Measurements from ENCODE around the gene TMEM269. TPM values are rescaled to one million over a fixed set of nuclear protein-coding genes. Genes with fewer than 3 reads are reported as not detected.

TMEM269 gene
- total and polyA plus RNA-seq, 7 donors: 0.04 TPM; not detected in 6

GRCh38 chr1:42786097-42786496 is 1.3 kb downstream of the TMEM269 start:
- peaks cover 0 to 11% (median 11%) of the 10 kb centered on the region in 4 donors for H3K4me1 ChIP-seq
- H3K27ac ChIP-seq: no peak overlapping the region
- H3K9me3 ChIP-seq: no peaks in the 10 kb centered on the region
- H3K27me3 ChIP-seq: no peaks in the 10 kb centered on the region
- H3K4me3 ChIP-seq: no peak overlapping the region
- DNase-seq: no peak
- H3K36me3 ChIP-seq: peaks cover 0 to 6% (median under 1%) of the 10 kb centered on the region in 4 donors
- TF ChIP-seq EP300 (IDR thresholded peaks at IDR 0.05) (no peak), CTCF (IDR thresholded peaks at IDR 0.05) (no peak), POLR2A (IDR thresholded peaks at IDR 0.05) (no peak), POLR2AphosphoS5 (IDR thresholded peaks at IDR 0.05) (no peak)
- 88 to 95% methylated on average over 5 of the region's 5 CpGs for WGBS, 2 donors
- intact Hi-C loops (cut with DNase I): no loop called here

DNA sequence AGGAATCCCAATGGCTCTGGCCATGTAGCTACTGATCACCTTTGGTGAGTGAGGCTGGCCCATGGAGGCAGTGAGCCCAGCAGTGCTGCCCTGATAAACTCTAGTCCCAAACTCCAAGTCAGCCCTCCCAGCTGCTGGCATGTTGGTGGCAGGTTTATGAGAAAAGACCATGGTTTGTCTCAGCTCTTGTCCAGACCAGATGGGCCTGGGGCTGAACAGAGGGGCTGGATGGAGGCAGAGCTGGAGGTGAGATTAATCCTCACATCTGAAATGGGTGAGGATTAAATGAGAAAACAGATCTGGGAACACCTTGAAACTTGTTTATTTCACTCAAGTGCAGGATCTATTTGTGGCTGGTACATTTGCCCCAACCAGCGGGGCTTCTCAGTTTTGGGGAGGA is 3.2 kb downstream of the TMEM269 start:
- no peak for DNase-seq
- no peak overlapping the region for H3K27ac ChIP-seq
- intact Hi-C loops (cut with DNase I): no loop called here
- TF ChIP-seq POLR2A (IDR thresholded peaks at IDR 0.05) (no peak), CTCF (IDR thresholded peaks at IDR 0.05) (no peak), EP300 (IDR thresholded peaks at IDR 0.05) (no peak), POLR2AphosphoS5 (IDR thresholded peaks at IDR 0.05) (no peak)
- no peaks in the 10 kb centered on the region for H3K9me3 ChIP-seq
- H3K36me3 ChIP-seq: no peaks in the 10 kb centered on the region
- no peak overlapping the region for H3K4me3 ChIP-seq
- H3K27me3 ChIP-seq: no peaks in the 10 kb centered on the region
- H3K4me1 ChIP-seq: peaks cover 0 to 11% (median 11%) of the 10 kb centered on the region in 4 donors
- 99 to 100% methylated on average over 1 of the region's 1 CpG for WGBS, 2 donors

GRCh38 chr1:42793824-42794223 is 9.0 kb downstream of the TMEM269 start:
- Histone ChIP-seq H3K27me3 (no peaks in the 10 kb centered on the region), H3K9me3 (no peaks in the 10 kb centered on the region), H3K4me1 (no peaks in the 10 kb centered on the region), H3K36me3 (no peaks in the 10 kb centered on the region), H3K27ac (peak overlapping the region in 1 of 4 donors; percentile 17), H3K4me3 (no peak overlapping the region)
- intact Hi-C loops (cut with DNase I): no loop called here
- DNase-seq: no peak
- TF ChIP-seq POLR2A (IDR thresholded peaks at IDR 0.05) (no peak), EP300 (IDR thresholded peaks at IDR 0.05) (no peak), CTCF (IDR thresholded peaks at IDR 0.05) (no peak), POLR2AphosphoS5 (IDR thresholded peaks at IDR 0.05) (no peak)
- 87 to 89% methylated on average over 2 of the region's 2 CpGs for WGBS, 2 donors

DNA sequence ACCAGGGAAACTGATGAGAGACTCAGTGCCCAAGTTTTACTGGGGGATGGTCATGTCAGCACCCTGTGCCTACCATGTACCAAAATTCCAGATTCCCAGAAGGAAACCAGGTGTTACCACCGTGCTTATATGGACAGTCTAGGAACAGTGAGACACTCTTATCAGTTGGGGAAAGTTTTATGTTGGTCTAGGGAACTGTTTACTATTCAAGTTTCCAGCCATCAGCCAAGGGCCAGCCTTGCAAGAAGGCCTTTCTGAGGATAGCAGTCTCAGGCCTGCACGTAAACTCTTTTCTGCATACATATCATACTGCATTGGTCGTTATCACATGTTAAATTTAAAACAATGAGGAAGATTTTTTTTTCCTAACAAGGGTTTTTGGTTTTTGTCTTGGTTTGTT is 12.6 kb downstream of the TMEM269 start:
- no peaks in the 10 kb centered on the region for H3K36me3 ChIP-seq
- H3K4me1 ChIP-seq: no peaks in the 10 kb centered on the region
- DNase-seq: no peak
- H3K4me3 ChIP-seq: no peak overlapping the region
- 60 to 81% methylated on average over 3 of the region's 3 CpGs for WGBS, 2 donors
- intact Hi-C loops (cut with DNase I): no loop called here
- H3K9me3 ChIP-seq: no peaks in the 10 kb centered on the region
- TF ChIP-seq POLR2A (IDR thresholded peaks at IDR 0.05): no peak
- TF ChIP-seq CTCF (IDR thresholded peaks at IDR 0.05): no peak
- no peak for TF ChIP-seq EP300 (IDR thresholded peaks at IDR 0.05)
- TF ChIP-seq POLR2AphosphoS5 (IDR thresholded peaks at IDR 0.05): no peak
- H3K27ac ChIP-seq: no peak overlapping the region
- no peaks in the 10 kb centered on the region for H3K27me3 ChIP-seq

DNA sequence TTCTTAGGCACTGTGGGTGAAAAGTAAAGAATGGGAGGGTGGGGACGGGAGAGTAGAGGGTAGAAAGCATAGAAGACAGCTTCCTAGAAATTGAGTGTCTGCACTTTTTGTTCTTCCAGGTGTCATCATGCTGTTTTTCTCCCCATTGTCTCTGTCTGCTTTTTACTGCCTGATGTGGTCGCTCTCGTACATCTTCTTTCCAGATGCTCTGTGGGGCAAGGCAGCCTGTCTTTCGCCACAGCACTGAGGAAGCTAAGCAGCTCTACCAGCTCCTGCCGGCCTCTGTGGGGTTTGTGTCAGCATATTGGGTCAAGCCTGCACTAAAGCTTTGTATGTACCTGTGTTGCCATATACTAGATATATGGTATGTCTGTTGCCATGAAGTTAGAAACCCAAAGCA is 13.2 kb downstream of the TMEM269 start:
- Histone ChIP-seq H3K4me1 (no peaks in the 10 kb centered on the region), H3K27ac (no peak overlapping the region), H3K27me3 (no peaks in the 10 kb centered on the region), H3K36me3 (no peaks in the 10 kb centered on the region), H3K4me3 (no peak overlapping the region), H3K9me3 (no peaks in the 10 kb centered on the region)
- no peak for DNase-seq
- no peak for TF ChIP-seq POLR2AphosphoS5 (IDR thresholded peaks at IDR 0.05)
- no peak for TF ChIP-seq CTCF (IDR thresholded peaks at IDR 0.05)
- no peak for TF ChIP-seq EP300 (IDR thresholded peaks at IDR 0.05)
- no peak for TF ChIP-seq POLR2A (IDR thresholded peaks at IDR 0.05)
- WGBS, 2 donors: 81 to 86% methylated on average over 5 of the region's 5 CpGs
- intact Hi-C loops (cut with DNase I): no loop called here
